ENCODE results near the gene UBR1.
"Not testable (repeated sequence)": the region's sequence is repeated elsewhere in the genome, so short reads cannot be mapped to it uniquely, and the experiment has no call there.

UBR1 gene
- total RNA-seq = 91.2 to 98.2 reads per million in 2 donors

DNA sequence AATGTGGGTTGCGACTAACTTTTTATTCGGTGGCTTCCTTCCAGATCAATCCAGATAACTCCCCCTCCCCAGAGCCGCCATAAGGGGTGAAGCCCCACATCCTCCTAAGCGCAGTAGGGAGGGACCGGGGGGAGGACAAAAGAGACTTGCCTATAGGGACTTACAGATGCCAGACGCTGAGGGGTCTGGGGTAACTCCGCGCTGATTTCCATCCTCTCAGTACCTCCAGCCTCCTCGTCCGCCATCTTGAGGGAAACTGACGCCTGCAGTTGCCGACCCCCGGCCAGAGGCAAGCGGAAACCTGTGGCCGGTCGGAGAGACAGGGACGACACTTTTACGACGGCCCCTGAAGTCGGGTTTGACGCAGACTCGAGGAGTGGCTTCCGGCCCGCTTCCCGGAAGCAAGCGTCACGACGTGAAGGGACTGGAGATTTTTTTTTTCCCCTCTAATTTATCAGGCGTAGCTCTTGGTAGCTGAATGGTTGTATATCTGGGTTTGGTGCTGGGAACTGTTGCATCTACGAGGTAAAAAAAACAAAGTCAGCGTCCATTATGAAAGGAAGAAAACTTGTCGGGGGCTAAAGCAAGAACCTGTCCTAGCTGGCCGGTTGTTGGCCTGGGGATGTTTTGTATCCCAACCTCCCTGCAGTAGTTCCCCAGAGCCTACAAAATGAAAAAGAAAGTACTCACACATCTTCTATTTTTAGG, at the start of gene UBR1:
Gene UBR1 (minus strand): TSS at position 261 of the 708 bp plus-strand sequence. CDS start 16 bp downstream, at position 245.
- peak; percentile 70 to 99 (median 83) for DNase-seq

DNA sequence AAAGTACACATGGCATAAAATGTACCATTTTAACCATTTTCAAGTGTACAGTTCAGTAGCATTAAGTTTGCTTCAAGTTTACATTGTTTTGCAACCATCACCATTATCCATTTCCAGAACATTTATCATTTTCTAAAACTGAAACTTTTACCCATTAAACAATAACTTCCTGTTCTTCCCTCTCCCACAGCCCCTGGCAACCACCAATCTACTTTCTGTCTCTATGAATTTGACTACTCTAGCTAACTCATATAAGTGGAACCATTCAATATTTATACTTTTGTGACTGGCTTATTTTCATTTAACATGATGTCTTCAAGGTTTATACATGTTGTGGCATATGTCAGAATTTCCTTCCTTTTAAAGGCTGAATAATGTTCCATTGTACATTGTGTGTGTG, 47.4 kb upstream of the UBR1 start:
- DNase-seq = peak in 1 of 5 experiments; percentile 52

DNA sequence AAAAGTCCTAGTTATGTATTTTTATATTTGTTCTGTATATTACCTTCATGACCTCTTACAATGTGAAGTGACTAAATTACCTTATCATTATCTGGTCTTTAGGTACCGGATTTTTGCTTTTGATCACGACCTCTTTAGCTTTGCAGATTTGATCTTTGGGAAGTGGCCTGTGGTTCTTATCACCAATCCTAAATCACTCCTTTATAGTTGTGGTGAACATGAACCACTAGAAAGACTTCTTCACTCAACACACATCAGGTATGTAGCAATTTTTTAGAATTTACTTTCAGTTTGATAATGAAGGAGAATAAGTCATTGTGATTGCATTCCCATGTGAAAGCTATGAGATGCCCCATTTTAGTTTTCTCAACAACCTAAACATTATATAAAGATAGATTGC, 45.9 kb upstream of the UBR1 start:
- peak in 2 of 5 experiments; percentile 64 to 90 for DNase-seq

DNA sequence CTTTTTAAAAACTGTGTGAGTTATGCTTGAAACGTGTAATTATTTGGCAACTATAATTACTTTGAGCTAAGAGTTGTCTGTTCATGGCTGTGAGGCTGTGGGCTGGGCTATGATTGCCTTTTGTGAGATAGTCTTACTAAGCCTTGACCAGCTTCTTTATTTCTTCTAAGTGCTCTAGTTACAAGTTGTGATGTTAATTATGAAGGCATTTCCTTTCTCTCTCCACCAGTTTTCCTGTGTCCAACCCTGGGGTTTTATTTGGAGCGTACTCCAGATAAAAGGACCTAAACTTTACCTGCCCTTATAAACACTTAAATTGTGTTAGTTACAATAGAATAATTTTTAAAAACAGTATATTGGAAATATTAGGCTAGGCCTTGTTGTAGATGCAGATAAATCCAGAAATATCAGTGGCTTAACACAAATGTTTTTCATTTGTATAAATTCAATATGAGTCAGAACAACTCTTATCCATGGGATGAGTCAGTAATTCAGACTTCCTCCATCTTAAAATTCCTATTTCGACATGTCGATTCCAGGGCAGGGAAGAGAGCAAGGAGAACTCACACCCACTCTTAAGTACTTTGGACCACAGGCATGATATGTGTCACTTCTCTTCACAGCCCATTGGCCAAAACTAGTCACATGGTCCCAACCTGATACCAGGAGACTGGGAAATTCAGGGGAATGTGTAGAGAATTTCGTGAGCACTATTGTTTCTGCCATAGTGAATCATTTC, 44.5 kb upstream of the UBR1 start:
- DNase-seq = no peak

DNA sequence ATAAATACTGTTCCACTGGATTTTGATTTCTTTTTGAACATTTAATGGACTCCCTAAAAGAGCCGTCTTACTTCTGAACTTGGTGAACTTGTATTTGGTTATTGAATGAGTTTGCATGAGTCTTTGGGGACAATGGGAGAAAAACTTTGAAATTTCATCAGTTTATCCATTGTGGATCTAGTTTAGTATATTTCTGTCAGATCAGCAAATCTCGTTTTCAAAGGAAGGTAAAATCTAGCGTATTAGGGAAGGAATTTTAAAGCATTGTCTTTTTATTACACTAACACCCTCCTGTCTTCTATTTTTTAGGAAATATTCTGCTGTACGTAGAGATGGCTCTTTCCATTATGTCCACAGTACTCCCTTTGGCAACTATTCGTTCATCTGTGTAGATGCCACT, 40.3 kb upstream of the UBR1 start:
- no peak for DNase-seq

DNA sequence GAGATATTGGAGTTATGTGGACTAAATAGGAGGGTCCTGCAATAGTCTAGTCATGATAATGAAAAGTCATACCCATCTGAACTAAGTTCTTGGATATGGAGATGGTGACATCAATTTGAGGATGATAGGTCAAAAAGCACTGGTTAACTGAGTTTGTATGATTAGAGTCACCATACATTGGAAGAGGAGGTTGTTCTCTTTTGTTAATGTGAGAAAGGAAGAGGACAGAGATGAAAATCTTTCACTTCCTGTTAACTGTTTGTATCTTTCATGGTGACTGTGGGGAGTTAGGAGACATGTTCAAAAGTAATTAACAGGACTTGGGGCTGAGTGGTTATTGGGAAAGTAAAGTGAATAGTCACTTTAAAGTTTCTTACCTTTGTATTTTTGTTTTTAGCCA, 38.7 kb upstream of the UBR1 start:
- DNase-seq = peak in 1 of 5 experiments; percentile 63

DNA sequence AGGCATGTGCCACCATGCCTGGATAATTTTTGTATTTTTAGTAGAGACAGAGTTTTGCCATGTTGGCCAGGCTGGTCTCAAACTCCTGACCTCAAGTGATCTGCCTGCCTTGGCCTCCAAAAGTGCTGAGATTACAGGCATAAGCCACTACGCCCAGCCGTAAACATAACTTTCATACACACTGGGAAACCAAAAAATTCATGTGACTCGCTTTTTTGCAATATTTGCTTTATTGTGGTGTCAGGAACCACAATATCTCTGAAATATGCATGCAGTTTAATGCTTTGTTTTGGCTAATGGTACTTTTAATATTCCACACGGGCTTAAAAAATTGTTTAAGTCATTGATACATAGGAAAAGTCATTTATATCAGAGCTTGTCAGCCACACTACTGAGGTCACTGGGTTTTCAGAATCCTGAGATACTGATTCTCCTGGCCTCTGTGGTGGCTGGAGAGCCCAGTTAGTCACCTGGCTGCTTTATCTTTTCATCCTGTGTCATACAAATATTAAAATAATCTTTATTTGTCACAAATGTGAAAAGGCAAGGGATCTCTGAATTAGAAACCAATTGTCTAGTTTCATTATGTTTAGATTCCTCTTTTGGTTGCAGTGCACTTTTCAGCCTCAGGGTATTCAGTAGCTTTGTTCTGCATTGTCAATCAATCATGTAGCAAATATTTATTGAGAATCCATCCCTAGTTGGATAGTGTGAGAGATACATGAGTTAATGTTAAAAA, 37.5 kb upstream of the UBR1 start:
- DNase-seq = peak in 1 of 5 experiments; percentile 42

DNA sequence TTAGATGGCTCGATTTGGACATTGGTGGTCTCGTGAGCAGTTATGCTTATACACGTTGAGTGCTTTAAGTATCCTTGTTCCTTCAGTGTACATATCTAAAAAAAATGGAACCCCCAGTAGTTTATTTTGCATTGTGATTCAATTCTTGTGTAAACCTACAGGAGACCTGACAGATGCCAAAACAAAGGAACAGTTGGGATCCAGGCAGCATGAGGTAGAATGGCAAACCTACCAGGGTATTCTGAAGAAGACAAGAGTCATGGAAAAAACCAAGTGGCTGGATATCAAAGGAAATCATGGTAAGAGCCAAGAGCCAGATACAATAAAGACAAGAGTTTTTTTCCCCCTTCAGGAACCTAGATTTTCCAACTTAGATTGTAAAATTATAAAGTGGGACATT, 29.5 kb upstream of the UBR1 start:
- DNase-seq = no peak

DNA sequence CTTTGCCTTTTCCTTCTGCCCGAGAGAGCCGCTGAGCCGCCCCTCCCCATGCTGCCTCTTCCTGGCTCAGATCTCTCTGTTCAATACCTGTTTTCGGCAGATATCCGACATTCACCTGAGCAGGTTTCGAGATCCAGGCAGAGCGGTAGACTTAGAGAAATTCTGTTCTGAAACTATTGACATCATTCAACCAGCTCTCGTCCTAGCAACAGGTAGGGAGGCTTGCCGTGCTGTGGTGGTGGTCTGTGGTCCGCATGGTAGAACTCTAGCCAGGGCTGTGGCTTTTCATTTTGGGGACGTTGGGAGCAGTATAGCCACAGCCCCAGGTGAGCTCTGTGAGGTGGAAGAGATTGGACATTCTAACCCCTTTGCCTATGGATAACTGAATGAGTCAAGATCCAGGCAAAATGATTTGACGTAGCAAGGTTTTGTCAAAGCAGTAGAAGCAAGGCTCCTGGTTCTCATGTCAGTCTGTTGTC, 28.4 kb upstream of the UBR1 start:
- peak in 2 of 5 experiments; percentile 5 to 13 for DNase-seq

DNA sequence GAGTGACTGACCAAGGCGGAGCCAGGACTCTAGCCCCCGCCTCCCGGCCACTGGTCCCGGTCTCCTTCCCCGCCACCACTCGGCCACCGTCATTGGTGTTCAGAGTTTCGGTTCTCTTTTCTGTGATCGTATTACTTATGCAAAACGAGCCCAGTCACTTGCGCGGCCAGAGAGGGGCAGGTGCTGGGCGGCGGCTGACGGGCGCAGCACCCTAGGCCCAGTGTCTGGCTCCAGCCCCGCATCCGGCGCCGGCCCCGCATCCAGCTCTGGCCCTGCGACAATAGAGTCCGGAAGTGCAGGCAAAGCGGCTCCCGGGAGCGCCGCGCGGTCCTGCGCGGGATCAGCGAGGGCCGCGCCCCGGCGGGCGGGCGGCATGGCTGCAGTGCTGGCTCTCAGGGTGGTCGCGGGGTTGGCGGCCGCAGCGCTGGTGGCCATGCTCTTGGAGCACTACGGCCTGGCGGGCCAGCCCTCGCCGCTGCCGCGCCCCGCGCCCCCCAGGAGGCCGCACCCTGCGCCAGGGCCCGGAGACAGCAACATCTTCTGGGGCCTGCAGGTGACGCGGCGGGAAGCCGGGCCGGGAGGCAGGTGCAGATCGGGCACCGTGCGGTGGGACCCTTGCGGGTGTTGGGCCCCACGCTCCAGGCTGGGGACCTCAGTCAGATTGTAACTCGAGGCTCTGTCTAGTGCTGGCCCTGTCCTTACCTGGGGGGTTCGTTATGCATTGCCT, 27.8 kb upstream of the UBR1 start, which contains the start of gene TMEM62:
Gene TMEM62 (plus strand): TSS at position 157 of the 727 bp plus-strand sequence. CDS start 217 bp downstream, at position 374.
- DNase-seq = peak; percentile 10 to 77 (median 26)

DNA sequence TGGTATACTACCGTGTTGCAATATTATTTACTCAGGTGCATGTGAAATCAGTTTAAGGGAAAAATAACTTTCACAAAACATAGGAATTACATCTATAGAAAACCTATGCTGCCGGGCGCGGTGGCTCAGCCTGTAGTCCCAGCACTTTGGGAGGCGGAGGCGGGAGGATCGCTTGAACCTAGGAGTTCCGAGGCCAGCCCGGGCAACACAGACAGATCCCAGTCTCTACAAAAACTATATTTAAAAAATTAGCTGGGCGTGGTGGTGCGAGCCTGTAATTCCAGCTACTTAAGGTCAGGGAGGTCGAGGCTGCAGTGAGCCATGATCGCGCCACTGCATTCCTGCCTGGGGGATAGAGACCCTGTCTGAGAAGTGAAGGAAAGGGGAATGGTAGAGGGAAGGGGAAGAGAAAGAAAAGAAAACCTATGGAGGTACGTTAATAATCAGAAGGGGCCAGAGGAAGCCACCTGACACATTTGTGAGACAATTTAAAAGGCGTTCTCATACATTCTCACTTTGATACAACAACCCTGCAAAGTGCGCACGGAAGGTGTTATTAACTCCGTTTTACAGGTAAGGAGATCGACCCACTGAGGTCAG, 27.1 kb upstream of the UBR1 start:
- DNase-seq = no peak

DNA sequence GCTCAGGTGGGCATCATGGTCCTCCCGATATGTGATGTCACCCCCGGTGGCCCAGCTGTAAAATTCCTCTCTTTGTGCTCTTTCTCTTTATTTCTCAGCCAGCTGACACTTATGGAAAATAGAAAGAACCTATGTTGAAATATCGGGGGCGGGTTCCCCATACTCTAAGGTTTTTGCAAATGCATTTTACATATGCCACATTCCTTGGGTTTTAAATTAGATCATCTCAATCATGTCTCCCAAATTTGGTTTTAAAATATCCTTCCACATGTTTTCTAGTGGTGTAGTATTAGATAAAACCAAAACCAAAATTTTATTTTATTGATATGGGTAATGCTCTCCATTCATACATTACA, 23.1 kb upstream of the UBR1 start:
- no peak for DNase-seq

DNA sequence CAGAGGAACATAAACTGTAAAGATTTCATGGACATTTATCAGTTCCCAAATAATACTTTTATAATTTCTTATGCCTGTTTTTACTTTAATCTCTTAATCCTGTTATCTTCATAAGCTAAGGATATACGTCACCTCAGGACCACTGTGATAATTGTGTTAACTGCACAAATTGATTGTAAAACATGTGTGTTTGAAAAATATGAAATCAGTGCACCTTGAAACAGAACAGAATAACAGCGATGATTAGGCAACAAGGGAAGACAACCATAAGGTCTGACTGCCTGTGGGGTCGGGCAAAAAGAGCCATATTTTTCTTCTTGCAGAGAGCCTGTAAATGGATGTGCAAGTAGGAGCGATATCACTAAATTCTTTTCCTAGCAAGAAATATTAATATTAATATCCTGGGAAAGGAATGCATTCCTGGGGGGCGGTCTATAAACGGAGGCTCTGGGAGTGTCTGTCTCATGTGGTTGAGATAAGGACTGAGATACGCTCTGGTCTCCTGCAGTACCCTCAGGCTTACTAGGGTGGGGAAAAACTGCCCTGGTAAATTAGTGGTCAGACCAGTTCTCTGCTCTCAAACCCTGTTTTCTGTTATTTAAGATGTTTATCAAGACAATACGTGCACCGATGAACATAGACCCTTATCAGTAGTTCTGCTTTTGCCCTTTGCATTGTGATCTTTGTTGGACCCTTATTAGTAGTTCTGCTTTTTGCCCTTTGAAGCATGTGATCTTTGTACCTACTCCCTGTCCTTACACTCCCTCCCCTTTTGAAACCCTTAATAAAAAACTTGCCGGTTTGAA, 22.5 kb upstream of the UBR1 start:
- not testable (repeated sequence) for DNase-seq

DNA sequence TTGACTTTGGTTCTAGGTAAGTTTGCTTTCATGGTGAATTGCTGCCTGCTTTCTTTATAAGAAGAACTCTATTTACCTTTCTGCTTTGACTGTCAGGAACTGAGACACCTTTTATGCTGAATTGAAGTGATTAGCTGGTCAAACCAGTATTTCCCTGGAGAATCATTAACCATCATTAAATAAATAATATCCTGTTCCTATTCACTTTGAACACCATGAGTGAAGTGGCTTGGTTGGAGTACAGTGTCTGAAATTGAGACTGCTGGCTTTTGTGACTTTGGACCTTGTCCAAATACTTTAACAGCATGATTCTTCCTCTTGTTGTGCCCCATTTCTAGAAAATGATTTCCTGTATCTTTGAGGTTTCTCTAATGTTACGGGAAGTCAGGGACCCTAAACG, 21.9 kb upstream of the UBR1 start:
- no peak for DNase-seq

DNA sequence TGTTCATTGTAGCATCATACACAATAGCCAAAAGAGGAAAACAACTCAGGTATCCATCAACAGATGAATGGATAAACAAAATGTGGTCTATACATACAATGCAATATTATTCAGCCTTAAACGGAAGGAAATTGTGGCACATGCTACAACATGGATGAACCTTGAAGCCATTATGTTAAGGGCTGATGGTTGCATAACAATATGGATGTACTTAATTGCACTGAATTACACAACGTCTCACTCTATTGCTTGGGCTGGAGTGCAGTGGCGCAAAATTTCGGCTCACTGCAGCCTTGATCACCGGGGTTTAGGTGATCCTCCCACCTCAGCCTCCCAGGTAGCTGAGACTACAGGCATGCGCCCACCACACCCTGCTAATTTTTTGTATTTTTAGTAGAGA, 20.5 kb upstream of the UBR1 start:
- DNase-seq = no peak

DNA sequence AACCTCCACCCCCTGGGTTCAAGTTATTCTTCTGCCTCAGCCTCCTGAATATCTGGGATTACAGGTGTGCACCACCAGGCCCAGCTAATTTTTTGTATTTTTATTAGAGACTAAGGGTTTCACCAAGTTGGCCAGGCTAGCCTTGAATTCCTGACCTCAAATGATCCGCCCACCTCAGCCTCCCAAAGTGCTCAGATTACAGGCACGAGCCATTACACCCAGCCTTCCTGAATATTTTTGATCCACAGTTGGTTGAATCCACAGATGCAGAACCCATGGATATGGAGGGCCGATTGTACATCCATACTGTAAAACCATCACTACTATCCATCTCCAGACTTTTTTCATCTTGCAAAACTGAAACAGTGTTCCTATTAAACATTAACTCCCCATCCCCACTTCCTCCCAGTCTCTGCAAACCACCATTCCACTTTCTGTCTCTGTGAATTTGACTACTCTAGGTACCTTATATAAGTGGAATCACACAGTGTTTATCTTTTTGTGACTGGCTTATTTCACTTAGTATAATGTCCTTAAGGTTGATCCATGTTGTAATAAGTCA, 19.3 kb upstream of the UBR1 start:
- no peak for DNase-seq

DNA sequence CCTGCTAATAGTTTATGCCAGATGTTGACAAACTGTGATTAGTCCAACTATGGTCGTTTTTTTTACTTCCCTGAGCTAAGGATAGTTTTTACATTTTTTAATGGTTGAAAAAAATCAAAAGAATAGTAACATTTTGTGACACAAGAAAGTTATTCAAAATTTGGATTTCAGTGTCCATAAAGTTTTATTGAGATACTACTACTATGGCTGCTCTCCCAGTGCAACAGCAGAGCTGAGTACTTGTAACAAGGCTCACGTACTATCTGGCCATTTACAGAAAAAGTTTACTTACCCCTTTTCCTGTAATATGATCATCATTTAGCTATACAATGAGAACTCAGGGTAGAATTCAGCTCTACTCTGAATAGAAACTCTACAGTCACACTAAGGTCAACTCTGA, 16.0 kb upstream of the UBR1 start:
- DNase-seq = no peak

DNA sequence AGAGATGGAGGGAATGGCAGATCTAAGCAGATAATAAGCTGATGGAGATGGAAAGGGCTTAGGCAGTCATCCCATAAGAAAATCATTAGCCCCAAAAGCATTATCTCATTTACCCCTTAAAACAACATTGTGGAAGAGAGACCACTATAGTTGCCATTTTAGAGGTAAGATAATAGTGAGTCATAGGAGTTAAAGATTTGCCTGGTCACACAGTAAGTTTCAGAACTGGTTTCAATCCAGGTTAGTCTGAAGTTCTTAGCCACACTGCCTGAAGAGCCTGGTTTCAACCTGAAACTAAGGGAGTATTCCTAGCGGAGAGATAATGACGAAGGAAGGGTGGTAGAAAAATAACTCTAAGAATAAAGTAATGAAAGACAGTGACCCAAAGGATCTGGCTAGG, 13.0 kb upstream of the UBR1 start:
- DNase-seq = no peak

DNA sequence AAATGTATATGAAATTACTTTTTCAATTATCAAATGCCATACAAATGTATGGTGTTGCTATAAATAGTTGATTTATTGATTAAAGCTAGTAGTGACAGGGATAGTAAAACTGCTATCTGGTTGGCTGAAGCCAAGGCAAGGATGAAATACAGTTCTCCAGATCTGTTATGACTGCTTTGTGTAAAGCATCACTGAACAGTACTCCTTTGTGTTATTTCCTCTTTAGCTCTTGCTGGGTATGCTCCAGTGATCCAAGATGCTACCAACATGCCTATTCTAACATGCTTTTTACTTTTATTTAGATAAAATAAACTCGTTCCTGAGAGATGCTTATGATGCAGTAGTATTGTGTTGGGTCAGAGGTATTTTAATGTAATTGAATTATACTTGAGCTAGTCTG, 12.4 kb upstream of the UBR1 start:
- no peak for DNase-seq

DNA sequence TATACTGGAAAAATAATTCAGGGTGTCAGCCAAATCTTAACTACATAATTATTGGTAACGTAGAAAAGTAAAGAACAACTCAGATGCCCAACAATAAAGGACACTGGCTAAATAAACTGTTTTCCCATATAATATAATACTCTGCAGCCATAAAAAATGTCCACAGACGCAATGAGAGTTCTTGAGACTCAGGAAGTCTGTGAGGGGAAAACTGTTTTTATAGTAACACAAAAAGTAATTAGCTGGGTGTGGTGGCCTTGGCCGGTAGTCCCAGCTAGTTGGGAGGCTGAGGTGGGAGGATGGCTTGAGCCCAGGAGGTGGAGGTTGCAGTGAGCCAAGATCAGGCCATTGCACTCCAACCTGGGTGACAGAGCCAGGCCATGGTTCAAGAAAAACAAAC, 5.5 kb upstream of the UBR1 start:
- no peak for DNase-seq

DNA sequence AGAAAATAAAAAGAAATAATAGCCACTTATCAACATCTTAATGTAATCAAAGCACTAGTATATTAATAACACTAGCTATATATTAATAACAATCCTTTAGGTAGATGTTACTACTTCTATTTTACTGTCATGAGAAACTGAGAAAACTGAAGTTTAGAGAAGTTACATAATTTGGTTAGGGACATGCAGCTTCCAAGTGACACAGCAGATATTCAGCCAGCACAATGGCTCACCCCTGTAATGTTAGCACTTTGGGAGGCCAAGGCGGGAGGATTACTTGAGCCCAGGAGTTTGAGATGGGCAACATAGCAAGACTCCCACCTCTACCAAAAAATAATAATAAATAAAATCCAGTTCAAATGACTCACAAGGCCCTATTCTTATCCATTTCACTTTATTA, 1.9 kb upstream of the UBR1 start:
- DNase-seq = no peak

Data from T-helper 2 cell (primary cell).